Mesendoderm (in vitro differentiated cells): Measurements from ENCODE around the gene LYG2. TPM values are rescaled to one million over a fixed set of nuclear protein-coding genes. Genes with fewer than 3 reads are reported as not detected.
"Not testable (repeated sequence)": the region's sequence is repeated elsewhere in the genome, so short reads cannot be mapped to it uniquely, and the experiment has no call there.

Experiments used
- DNase-seq: peaks from one replicate; pipeline ENCODE4 v3.0.0; 2013
- H2AK5ac ChIP-seq: 2 replicates; pipeline ENCODE4 v1.6.1; 2013; ENCODE audit warnings: low read length, inconsistent platforms
- H2BK120ac ChIP-seq: 2 replicates; pipeline ENCODE4 v1.6.1; 2013; ENCODE audit warnings: low read depth, mild to moderate bottlenecking, low read length, moderate library complexity, mixed read lengths
- H2BK15ac ChIP-seq: replicated peaks from 2 replicates; pipeline ENCODE4 v1.6.1; 2013; ENCODE audit warnings: low read depth, mild to moderate bottlenecking, moderate library complexity
- H2BK5ac ChIP-seq: 2 replicates; pipeline ENCODE4 v1.6.1; 2013; ENCODE audit warnings: low read length, inconsistent platforms
- H3K18ac ChIP-seq: 2 replicates; pipeline ENCODE4 v1.6.1; 2013; ENCODE audit warnings: mild to moderate bottlenecking, low read length, mixed read lengths
- H3K23ac ChIP-seq: one replicate; pipeline ENCODE4 v1.6.1; 2013; ENCODE audit warnings: low read length
- H3K27ac ChIP-seq: 2 replicates; pipeline ENCODE4 v1.5.1; 2013; ENCODE audit warnings: low read depth, mild to moderate bottlenecking, inconsistent platforms, low read length, moderate library complexity
- H3K27me3 ChIP-seq: 2 replicates; pipeline ENCODE4 v1.6.1; 2013; ENCODE audit warnings: low read length, control low read depth, mild to moderate bottlenecking, inconsistent platforms; ENCODE audit not compliant: insufficient read depth, poor library complexity
- H3K36me3 ChIP-seq: 2 replicates; pipeline ENCODE4 v1.6.1; 2013; ENCODE audit warnings: low read length, inconsistent platforms; ENCODE audit not compliant: control insufficient read depth, insufficient read depth
- H3K4ac ChIP-seq: one replicate; pipeline ENCODE4 v1.6.1; 2013; ENCODE audit warnings: low read depth, mild to moderate bottlenecking, low read length, moderate library complexity
- H3K4me1 ChIP-seq: 2 replicates; pipeline ENCODE4 v1.6.1; 2013; ENCODE audit warnings: low read depth, low read length, inconsistent platforms; ENCODE audit not compliant: control insufficient read depth
- H3K4me2 ChIP-seq: 2 replicates; pipeline ENCODE4 v1.6.1; 2013; ENCODE audit warnings: low read length
- H3K4me3 ChIP-seq: 2 replicates; pipeline ENCODE4 v1.5.1; 2013; ENCODE audit warnings: mild to moderate bottlenecking, low read length
- H3K56ac ChIP-seq: one replicate; pipeline ENCODE4 v1.6.1; 2013; ENCODE audit warnings: low read length
- H3K79me1 ChIP-seq: 2 replicates; pipeline ENCODE4 v1.6.1; 2013; ENCODE audit warnings: low read length, inconsistent platforms
- H3K79me2 ChIP-seq: 2 replicates; pipeline ENCODE4 v1.6.1; 2013; ENCODE audit warnings: mild to moderate bottlenecking, low read length; ENCODE audit not compliant: control insufficient read depth, insufficient read depth
- H3K9ac ChIP-seq: 2 replicates; pipeline ENCODE4 v1.6.1; 2013; ENCODE audit warnings: low read length, inconsistent platforms
- H4K5ac ChIP-seq: one replicate; pipeline ENCODE4 v1.6.1; 2013; ENCODE audit warnings: low read length
- H4K8ac ChIP-seq: one replicate; pipeline ENCODE4 v1.6.1; 2013; ENCODE audit warnings: low read depth, mild to moderate bottlenecking, control low read depth, low read length, moderate library complexity
- WGBS: extraction: QIAGEN DNeasy Blood & Tissue Kit; methylation state at CpG from one replicate; pipeline ENCODE4 v1.1.7; 2013; ENCODE audit warnings: low lambda C conversion rate, missing lambda C conversion rate; ENCODE audit not compliant: insufficient coverage; ENCODE audit errors: extremely low coverage; 5-methylcytosine and 5-hydroxymethylcytosine counted together
- polyA plus RNA-seq, 2 experiments: library from polyadenylated mRNA; stranded (reverse); fragments of 200-250 nt; gene quantifications; one replicate each; pipeline ENCODE4 v1.2.3, GENCODE V29; 2013

LYG2 gene
- polyA plus RNA-seq (2013, experiment 1 of 2), result 0.51 TPM
- 0.35 TPM for polyA plus RNA-seq (2013, experiment 2 of 2)

- H3K18ac ChIP-seq, result no peak within 1 kb of the TSS
- H3K4ac ChIP-seq, result no peak within 1 kb of the TSS
- H3K27me3 ChIP-seq, result no peaks in the 10 kb centered on the region
- H3K4me2 ChIP-seq, result no peak within 1 kb of the TSS
- H4K8ac ChIP-seq, result no peak within 1 kb of the TSS
- no peak within 1 kb of the TSS for H2BK120ac ChIP-seq
- WGBS, result no CpG with 5 or more reads among the region's 7 CpGs
- H2BK15ac ChIP-seq, result no peak within 1 kb of the TSS
- H3K36me3 ChIP-seq, result no peaks in the 10 kb centered on the region
- no peak for DNase-seq
- H3K27ac ChIP-seq, result no peak within 1 kb of the TSS
- no peak within 1 kb of the TSS for H3K9ac ChIP-seq
- H2BK5ac ChIP-seq, result no peak within 1 kb of the TSS
- H3K4me3 ChIP-seq, result no peak within 1 kb of the TSS
- H3K4me1 ChIP-seq, result no peaks in the 10 kb centered on the region
- no peaks in the 10 kb centered on the region for H3K79me1 ChIP-seq
- H2AK5ac ChIP-seq, result no peak within 1 kb of the TSS
- no peak within 1 kb of the TSS for H4K5ac ChIP-seq
- no peak within 1 kb of the TSS for H3K56ac ChIP-seq
- H3K79me2 ChIP-seq, result no peaks in the 10 kb centered on the region
- H3K23ac ChIP-seq, result no peak within 1 kb of the TSS
Measured at GRCh38 chr2:99255491-99256318, at the start of gene LYG2. LYG2 (minus strand) TSS chr2:99255666; CDS start chr2:99254260, 1,406 bp downstream.

- H4K5ac ChIP-seq, H3K4ac ChIP-seq, H3K23ac ChIP-seq, H2BK15ac ChIP-seq, H2AK5ac ChIP-seq, H2BK120ac ChIP-seq, H3K4me1 ChIP-seq, H3K56ac ChIP-seq, DNase-seq, H3K27ac ChIP-seq, H3K27me3 ChIP-seq, H4K8ac ChIP-seq, H3K79me1 ChIP-seq, H3K9ac ChIP-seq, H3K18ac ChIP-seq, H3K4me2 ChIP-seq, H3K79me2 ChIP-seq, H3K4me3 ChIP-seq, H3K36me3 ChIP-seq, H2BK5ac ChIP-seq: not testable (repeated sequence)
- WGBS, result no CpG with 5 or more reads among the region's 2 CpGs
Measured at GRCh38 chr2:99301097-99301496, 45.6 kb upstream of the LYG2 start, which contains the start of gene LYG1. LYG1 (minus strand) TSS chr2:99301197; CDS start chr2:99295670, 5,527 bp downstream.

- H3K4me1 ChIP-seq, result no peaks in the 10 kb centered on the region
- H3K56ac ChIP-seq, result no peak overlapping the region
- H4K5ac ChIP-seq, result no peak overlapping the region
- DNase-seq, result no peak
- no peak overlapping the region for H3K4ac ChIP-seq
- H2AK5ac ChIP-seq, result no peak overlapping the region
- no peaks in the 10 kb centered on the region for H3K36me3 ChIP-seq
- H3K4me3 ChIP-seq, result no peak overlapping the region
- H3K23ac ChIP-seq, result no peak overlapping the region
- no peak overlapping the region for H2BK120ac ChIP-seq
- no peaks in the 10 kb centered on the region for H3K79me2 ChIP-seq
- H3K18ac ChIP-seq, result no peak overlapping the region
- H3K27ac ChIP-seq, result no peak overlapping the region
- no peak overlapping the region for H4K8ac ChIP-seq
- no peak overlapping the region for H3K4me2 ChIP-seq
- no peak overlapping the region for H3K9ac ChIP-seq
- H3K27me3 ChIP-seq, result no peaks in the 10 kb centered on the region
- no peak overlapping the region for H2BK5ac ChIP-seq
- WGBS, result 100% methylated on average over 3 of the region's 7 CpGs
- H2BK15ac ChIP-seq, result no peak overlapping the region
- H3K79me1 ChIP-seq, result no peaks in the 10 kb centered on the region
Measured at GRCh38 chr2:99299580-99299979, 44.1 kb upstream of the LYG2 start.

- Histone ChIP-seq H4K5ac (no peak overlapping the region), H3K9ac (no peak overlapping the region), H2BK120ac (no peak overlapping the region), H2BK15ac (no peak overlapping the region), H2AK5ac (no peak overlapping the region), H3K36me3 (no peaks in the 10 kb centered on the region), H3K4me1 (no peaks in the 10 kb centered on the region), H3K18ac (no peak overlapping the region), H4K8ac (no peak overlapping the region), H3K79me2 (no peaks in the 10 kb centered on the region), H3K56ac (no peak overlapping the region), H3K27me3 (no peaks in the 10 kb centered on the region), H3K79me1 (no peaks in the 10 kb centered on the region), H3K4ac (no peak overlapping the region), H3K4me2 (no peak overlapping the region), H2BK5ac (no peak overlapping the region), H3K27ac (no peak overlapping the region), H3K23ac (no peak overlapping the region), H3K4me3 (no peak overlapping the region)
- DNase-seq, result no peak
- no CpG with 5 or more reads among the region's 2 CpGs for WGBS
Measured at GRCh38 chr2:99297994-99298393, 42.5 kb upstream of the LYG2 start.

- H3K18ac ChIP-seq, result no peak overlapping the region
- H4K8ac ChIP-seq, result no peak overlapping the region
- H3K23ac ChIP-seq, result no peak overlapping the region
- no peak overlapping the region for H4K5ac ChIP-seq
- H3K4me2 ChIP-seq, result no peak overlapping the region
- no peak overlapping the region for H3K4me3 ChIP-seq
- no peak overlapping the region for H3K56ac ChIP-seq
- no peak overlapping the region for H3K9ac ChIP-seq
- H3K27me3 ChIP-seq, result no peaks in the 10 kb centered on the region
- H2AK5ac ChIP-seq, result no peak overlapping the region
- H2BK15ac ChIP-seq, result no peak overlapping the region
- no peaks in the 10 kb centered on the region for H3K79me1 ChIP-seq
- WGBS, result no CpG with 5 or more reads among the region's 7 CpGs
- no peaks in the 10 kb centered on the region for H3K36me3 ChIP-seq
- H3K4ac ChIP-seq, result no peak overlapping the region
- H2BK5ac ChIP-seq, result no peak overlapping the region
- DNase-seq, result no peak
- no peak overlapping the region for H3K27ac ChIP-seq
- no peaks in the 10 kb centered on the region for H3K79me2 ChIP-seq
- H2BK120ac ChIP-seq, result no peak overlapping the region
- no peaks in the 10 kb centered on the region for H3K4me1 ChIP-seq
Measured at GRCh38 chr2:99285526-99285925, 30.1 kb upstream of the LYG2 start.
